Upper lobe of right lung (tissue), 1 donor: ENCODE data around the gene BICDL1. TPM values are rescaled to one million over a fixed set of nuclear protein-coding genes. Genes with fewer than 3 reads are reported as not detected.

ENCODE experiments used
- ATAC-seq: fragments of 200-7000 bp; cut with Tn5 transposase; one replicate; pipeline ENCODE4 v1.9.1; 2020; ENCODE audit warnings: mild to moderate bottlenecking, moderate library complexity
- DNase-seq: peaks from one replicate; pipeline ENCODE4 v3.0.0-alpha.2; 2020
- H3K27ac ChIP-seq: fragments of 200-600 bp; one replicate; pipeline ENCODE4 v1.8.0; 2022
- H3K27me3 ChIP-seq: fragments of 200-600 bp; one replicate; pipeline ENCODE4 v1.8.0; 2022; ENCODE audit warnings: mild to moderate bottlenecking
- H3K36me3 ChIP-seq: fragments of 200-600 bp; one replicate; pipeline ENCODE4 v1.8.0; 2022
- H3K4me1 ChIP-seq: fragments of 200-600 bp; one replicate; pipeline ENCODE4 v1.8.0; 2022
- H3K4me3 ChIP-seq: fragments of 200-600 bp; one replicate; pipeline ENCODE4 v1.8.0; 2022; ENCODE audit warnings: mild to moderate bottlenecking
- H3K9me3 ChIP-seq: fragments of 200-600 bp; one replicate; pipeline ENCODE4 v1.8.0; 2022
- CTCF ChIP-seq: fragments of 200-600 bp; IDR thresholded peaks from one replicate; pipeline ENCODE4 v1.8.0; 2022; ENCODE audit warnings: antibody characterized with exemption
- intact Hi-C: fragments of 100-400 bp; cut with DNase I; formaldehyde crosslinking; loops from one replicate; pipeline ENCODE4 v1.11.0; 2022
- total RNA-seq: library from RNA; stranded (reverse); fragmentation: NEBNext Ultra II Directional; extraction: Animal tissue kit (Norgen Biotek cat#: 25700); gene quantifications from one replicate; pipeline ENCODE4 v1.2.1, GENCODE V29; 2021
- donor health status: DM: no; HTN: yes; CAD: no; lungs with severe emphysema.

BICDL1 gene
- total RNA-seq, 1 donor from 2014 or later: 20.6 TPM

DNA sequence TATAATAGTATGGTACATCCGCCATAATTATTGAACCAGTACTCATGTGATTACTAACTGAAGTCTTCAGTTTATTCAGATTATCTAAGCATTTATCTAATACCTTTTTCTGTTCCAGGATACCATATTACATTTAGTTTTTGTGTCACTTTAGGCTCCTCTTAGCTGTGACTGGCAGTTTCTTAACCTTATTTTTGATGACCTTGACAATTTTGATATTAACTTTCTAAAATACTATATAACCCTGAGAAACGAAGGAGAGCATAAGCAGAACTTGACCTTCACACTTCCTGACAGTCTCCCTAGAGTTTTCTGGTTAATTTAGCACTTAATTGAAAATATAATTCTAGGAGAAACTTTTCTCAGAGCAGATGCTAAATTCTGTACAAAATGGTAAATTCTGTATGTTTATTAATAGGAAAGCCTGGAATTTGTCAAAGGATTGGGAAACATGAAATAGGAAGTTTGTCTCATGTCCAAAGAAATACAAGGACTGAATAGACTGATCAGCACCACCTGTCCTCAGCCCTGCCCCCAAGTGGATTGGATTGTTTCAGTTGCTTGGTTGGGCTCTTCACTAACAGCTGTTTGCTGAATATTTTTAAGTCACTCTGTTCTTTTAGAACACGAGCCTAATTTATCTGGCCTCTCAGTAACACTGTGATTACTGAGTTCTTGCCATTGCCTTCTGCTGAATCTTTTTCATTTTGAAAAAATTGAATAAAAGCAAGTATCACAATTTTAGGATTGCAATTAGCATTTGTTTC lies 6.0 kb downstream of the BICDL1 start:
- DNase-seq: no peak
- no peaks in the 10 kb centered on the region for H3K9me3 ChIP-seq
- H3K36me3 ChIP-seq: no peaks in the 10 kb centered on the region
- H3K4me3 ChIP-seq: no peak overlapping the region
- intact Hi-C loops: no loop called here
- peaks cover 3% of the 10 kb centered on the region for H3K4me1 ChIP-seq
- peaks cover 12% of the 10 kb centered on the region for H3K27me3 ChIP-seq
- no peak for TF ChIP-seq CTCF
- no peak for ATAC-seq
- no peak overlapping the region for H3K27ac ChIP-seq

DNA sequence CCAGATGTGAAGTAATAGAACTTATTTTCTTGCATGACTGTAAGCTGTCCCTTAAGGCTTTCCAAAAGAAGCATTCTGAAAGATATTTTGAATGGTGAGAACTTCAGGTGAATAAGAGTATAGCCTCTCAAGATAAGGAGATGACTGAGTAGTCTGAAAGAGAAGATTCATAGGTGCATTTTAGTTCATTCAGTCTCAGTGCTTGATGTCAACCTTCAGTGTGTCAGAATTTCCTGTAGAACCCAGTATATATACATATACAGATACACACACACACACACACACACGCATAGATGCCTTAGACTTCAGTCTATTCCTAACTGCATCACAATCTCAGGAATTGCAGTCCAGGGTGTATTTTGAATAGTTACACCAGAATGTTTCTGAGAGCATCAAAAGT lies 7.4 kb downstream of the BICDL1 start:
- intact Hi-C loops: no loop called here
- ATAC-seq (no peak), DNase-seq (no peak)
- TF ChIP-seq CTCF: no peak
- H3K36me3 ChIP-seq: no peaks in the 10 kb centered on the region
- H3K4me1 ChIP-seq: no peaks in the 10 kb centered on the region
- H3K9me3 ChIP-seq: no peaks in the 10 kb centered on the region
- H3K27me3 ChIP-seq: peaks cover 12% of the 10 kb centered on the region
- H3K27ac ChIP-seq: no peak overlapping the region
- H3K4me3 ChIP-seq: no peak overlapping the region

- DNase-seq (no peak), ATAC-seq (no peak)
- Histone ChIP-seq H3K27ac (no peak overlapping the region), H3K36me3 (no peaks in the 10 kb centered on the region), H3K4me1 (no peaks in the 10 kb centered on the region), H3K9me3 (no peaks in the 10 kb centered on the region), H3K27me3 (peaks cover 10% of the 10 kb centered on the region), H3K4me3 (no peak overlapping the region)
- no peak for TF ChIP-seq CTCF
- intact Hi-C loops: no loop called here
These were observed 9.6 kb downstream of the BICDL1 start for GRCh38 chr12:119998471-119999245.

- Histone ChIP-seq H3K27ac (no peak overlapping the region), H3K27me3 (no peaks in the 10 kb centered on the region), H3K4me1 (no peaks in the 10 kb centered on the region), H3K36me3 (no peaks in the 10 kb centered on the region), H3K4me3 (no peak overlapping the region), H3K9me3 (no peaks in the 10 kb centered on the region)
- ATAC-seq (no peak), DNase-seq (no peak)
- TF ChIP-seq CTCF: no peak
- intact Hi-C loops: no loop called here
These were observed 11.5 kb downstream of the BICDL1 start for GRCh38 chr12:120000556-120000955.

DNA sequence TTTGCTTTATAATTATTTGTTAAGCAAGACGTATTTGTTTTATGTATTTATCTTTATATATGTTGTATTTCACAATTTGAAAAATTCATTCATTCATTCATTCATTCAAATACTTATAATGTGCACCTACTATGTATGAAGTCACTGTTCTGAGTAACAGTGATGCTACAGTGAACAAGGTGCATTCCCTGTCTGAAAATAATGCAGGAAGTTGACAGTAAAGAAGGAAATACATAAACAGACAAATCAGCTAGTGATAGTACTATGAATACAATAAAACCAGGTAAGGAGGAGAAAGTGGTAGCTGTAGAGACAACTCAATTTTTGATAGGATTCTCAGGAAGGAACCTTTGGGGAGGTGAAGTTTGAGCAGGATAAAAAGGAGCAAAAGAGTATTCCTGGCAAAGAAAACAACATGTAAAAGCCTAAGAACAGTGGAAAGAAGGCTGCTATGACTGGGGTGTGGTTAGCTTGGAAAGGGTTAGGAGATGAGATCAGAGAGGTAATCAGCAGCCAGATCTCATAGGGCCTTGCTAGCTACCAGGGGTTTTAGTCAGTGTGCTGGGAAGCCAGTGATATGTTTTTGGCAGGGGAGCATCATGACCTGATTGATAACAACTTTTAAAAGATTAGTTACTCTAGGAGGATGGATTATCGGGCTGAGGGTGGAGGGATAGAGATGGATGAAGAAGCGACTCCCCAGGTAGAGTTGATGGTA lies 17.4 kb downstream of the BICDL1 start:
- no peak for DNase-seq
- Histone ChIP-seq H3K9me3 (no peaks in the 10 kb centered on the region), H3K4me3 (no peak overlapping the region), H3K4me1 (no peaks in the 10 kb centered on the region), H3K27ac (no peak overlapping the region), H3K36me3 (no peaks in the 10 kb centered on the region), H3K27me3 (no peaks in the 10 kb centered on the region)
- no peak for ATAC-seq
- TF ChIP-seq CTCF: no peak
- intact Hi-C loops: no loop called here
